Mucosa of rectum (tissue), 2 donors: Measurements from ENCODE around the gene FBXL20.
"Not testable (repeated sequence)": the region's sequence is repeated elsewhere in the genome, so short reads cannot be mapped to it uniquely, and the experiment has no call there.

Source experiments
- H3K27ac ChIP-seq, 2 donors: one replicate each; pipeline ENCODE4 v1.7.0; 2013; ENCODE audit warnings: inconsistent platforms in 2 of 2, low read depth in 2 of 2, low read length in 2 of 2
- H3K27me3 ChIP-seq, 2 donors: one replicate each; pipeline ENCODE4 v1.7.0; 2013; ENCODE audit warnings: low read length in 2 of 2; ENCODE audit not compliant: control insufficient read depth in 2 of 2, insufficient read depth in 2 of 2
- H3K36me3 ChIP-seq, 2 donors: one replicate each; pipeline ENCODE4 v1.7.0; 2013; ENCODE audit warnings: low read length in 2 of 2; ENCODE audit not compliant: control insufficient read depth in 2 of 2, insufficient read depth in 2 of 2
- H3K4me1 ChIP-seq, 2 donors: one replicate each; pipeline ENCODE4 v1.7.0; 2013; ENCODE audit warnings: low read length in 2 of 2, mild to moderate bottlenecking in 1 of 2; ENCODE audit not compliant: control insufficient read depth in 2 of 2, insufficient read depth in 2 of 2
- H3K4me3 ChIP-seq, 2 donors: one replicate each; pipeline ENCODE4 v1.7.0; 2013; ENCODE audit warnings: low read length in 2 of 2
- H3K9ac ChIP-seq, 2 donors: one replicate each; pipeline ENCODE4 v1.7.0; 2013; ENCODE audit warnings: low read length in 2 of 2, low read depth in 1 of 2, mild to moderate bottlenecking in 1 of 2
- H3K9me3 ChIP-seq, 2 donors: one replicate each; pipeline ENCODE4 v1.7.0; 2013; ENCODE audit warnings: low read length in 2 of 2; ENCODE audit not compliant: control insufficient read depth in 2 of 2
- donor health status: healthy.
- donor health status: Normal muscosa, but diverticular disease.

FBXL20 gene

GRCh38 chr17:39337649-39338048 is 63.8 kb downstream of the FBXL20 start:
- not testable (repeated sequence) for H3K27ac ChIP-seq, H3K4me3 ChIP-seq, H3K9me3 ChIP-seq, H3K27me3 ChIP-seq, H3K4me1 ChIP-seq, H3K9ac ChIP-seq
- peaks cover 0 to 10% of the 10 kb centered on the region in 2 donors for H3K36me3 ChIP-seq

GRCh38 chr17:39335704-39336223 is 65.7 kb downstream of the FBXL20 start:
- no peaks in the 10 kb centered on the region for H3K4me1 ChIP-seq
- H3K27ac ChIP-seq = peak overlapping the region in 1 of 2 donors; percentile 14
- no peak overlapping the region for H3K4me3 ChIP-seq
- no peaks in the 10 kb centered on the region for H3K9me3 ChIP-seq
- peaks cover 0 to 3% of the 10 kb centered on the region in 2 donors for H3K36me3 ChIP-seq
- no peaks in the 10 kb centered on the region for H3K27me3 ChIP-seq
- H3K9ac ChIP-seq = no peak overlapping the region

- not testable (repeated sequence) for H3K36me3 ChIP-seq, H3K27ac ChIP-seq, H3K9me3 ChIP-seq, H3K4me3 ChIP-seq, H3K27me3 ChIP-seq, H3K4me1 ChIP-seq, H3K9ac ChIP-seq
Measured at GRCh38 chr17:39334008-39334744, 67.2 kb downstream of the FBXL20 start.

- H3K9ac ChIP-seq = no peak overlapping the region
- peaks cover 0 to 2% of the 10 kb centered on the region in 2 donors for H3K4me1 ChIP-seq
- H3K36me3 ChIP-seq = no peaks in the 10 kb centered on the region
- no peaks in the 10 kb centered on the region for H3K9me3 ChIP-seq
- H3K27me3 ChIP-seq = no peaks in the 10 kb centered on the region
- no peak overlapping the region for H3K27ac ChIP-seq
- no peak overlapping the region for H3K4me3 ChIP-seq
Measured at GRCh38 chr17:39332092-39332491, 69.3 kb downstream of the FBXL20 start.

- no peaks in the 10 kb centered on the region for H3K36me3 ChIP-seq
- H3K9ac ChIP-seq = no peak overlapping the region
- no peak overlapping the region for H3K4me3 ChIP-seq
- H3K4me1 ChIP-seq = peaks cover 0 to 2% of the 10 kb centered on the region in 2 donors
- no peak overlapping the region for H3K27ac ChIP-seq
- H3K9me3 ChIP-seq = no peaks in the 10 kb centered on the region
- no peaks in the 10 kb centered on the region for H3K27me3 ChIP-seq
Measured at GRCh38 chr17:39328815-39329214, 72.6 kb downstream of the FBXL20 start.

GRCh38 chr17:39327109-39327508 is 74.3 kb downstream of the FBXL20 start:
- H3K4me1 ChIP-seq = peaks cover 0 to 2% of the 10 kb centered on the region in 2 donors
- H3K4me3 ChIP-seq = no peak overlapping the region
- H3K9ac ChIP-seq = no peak overlapping the region
- no peaks in the 10 kb centered on the region for H3K36me3 ChIP-seq
- no peaks in the 10 kb centered on the region for H3K9me3 ChIP-seq
- no peaks in the 10 kb centered on the region for H3K27me3 ChIP-seq
- no peak overlapping the region for H3K27ac ChIP-seq

GRCh38 chr17:39325528-39326240 is 75.7 kb downstream of the FBXL20 start:
- Histone ChIP-seq H3K4me1 (peaks cover 0 to 2% of the 10 kb centered on the region in 2 donors), H3K9me3 (no peaks in the 10 kb centered on the region), H3K27me3 (no peaks in the 10 kb centered on the region), H3K36me3 (no peaks in the 10 kb centered on the region), H3K9ac (no peak overlapping the region), H3K4me3 (no peak overlapping the region), H3K27ac (no peak overlapping the region)

- peaks cover 0 to 3% of the 10 kb centered on the region in 2 donors for H3K36me3 ChIP-seq
- H3K4me3 ChIP-seq = no peak overlapping the region
- H3K9me3 ChIP-seq = no peaks in the 10 kb centered on the region
- no peaks in the 10 kb centered on the region for H3K4me1 ChIP-seq
- no peak overlapping the region for H3K9ac ChIP-seq
- no peak overlapping the region for H3K27ac ChIP-seq
- H3K27me3 ChIP-seq = no peaks in the 10 kb centered on the region
Measured at GRCh38 chr17:39318636-39319035, 82.8 kb downstream of the FBXL20 start.

- H3K27me3 ChIP-seq = no peaks in the 10 kb centered on the region
- no peaks in the 10 kb centered on the region for H3K9me3 ChIP-seq
- H3K36me3 ChIP-seq = peaks cover 3% of the 10 kb centered on the region in 2 donors
- H3K4me1 ChIP-seq = no peaks in the 10 kb centered on the region
- H3K4me3 ChIP-seq = no peak overlapping the region
- H3K27ac ChIP-seq = no peak overlapping the region
- no peak overlapping the region for H3K9ac ChIP-seq
Measured at GRCh38 chr17:39306509-39307212, 94.8 kb downstream of the FBXL20 start.

GRCh38 chr17:39305978-39306377 is 95.4 kb downstream of the FBXL20 start:
- H3K27ac ChIP-seq = no peak overlapping the region
- H3K27me3 ChIP-seq = no peaks in the 10 kb centered on the region
- no peak overlapping the region for H3K9ac ChIP-seq
- no peaks in the 10 kb centered on the region for H3K9me3 ChIP-seq
- H3K4me3 ChIP-seq = no peak overlapping the region
- H3K4me1 ChIP-seq = no peaks in the 10 kb centered on the region
- peaks cover 3 to 4% of the 10 kb centered on the region in 2 donors for H3K36me3 ChIP-seq
